ENCODE data around the gene WASHC4. TPM values are rescaled to one million over a fixed set of nuclear protein-coding genes. Genes with fewer than 3 reads are reported as not detected.
"Not testable (repeated sequence)": the region's sequence is repeated elsewhere in the genome, so short reads cannot be mapped to it uniquely, and the experiment has no call there.

WASHC4 gene
- total RNA-seq, 2 experiments from 2014 or later, result 48.4 to 50.1 TPM

DNA sequence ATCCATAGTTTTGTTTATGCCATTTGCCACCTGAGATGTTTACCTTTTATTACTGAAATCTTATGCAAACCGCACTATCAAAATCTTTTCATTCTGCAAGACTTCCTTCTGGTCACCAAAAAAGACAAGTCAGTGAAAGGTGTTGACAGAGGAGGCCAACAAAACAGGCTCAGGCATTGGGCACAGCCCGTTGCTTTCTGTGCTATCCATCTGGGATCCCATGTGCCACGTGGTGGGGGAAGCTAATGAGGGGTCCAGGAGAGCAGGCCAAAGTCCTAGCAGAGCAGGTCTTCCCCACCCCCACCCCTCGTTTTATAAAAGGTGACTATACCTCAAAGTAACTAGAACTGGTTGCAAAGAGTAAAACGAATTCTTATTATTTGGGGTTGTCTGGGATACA, 24.5 kb upstream of the WASHC4 start:
- Mint-ChIP-seq H3K9me3 (peaks cover 5% of the 10 kb centered on the region), H3K4me3 (no peak overlapping the region), H3K36me3 (ENCODE audit: low read depth) (no peaks in the 10 kb centered on the region), H3K27ac (no peak overlapping the region), H3K27me3 (peaks cover 43% of the 10 kb centered on the region), H3K4me1 (peaks cover 6% of the 10 kb centered on the region)
- ChIA-PET POLR2A (interaction anchor here (0.7 kb wide), 1 partner anchor 26 kb away, joined by 3 read pairs; no protein-coding TSS in a partner anchor), CTCF (no interaction called here)
- DNase-seq, result no peak

- ChIA-PET POLR2A (interaction anchor here (0.7 kb wide), 1 partner anchor 25 kb away, joined by 3 read pairs; no protein-coding TSS in a partner anchor), CTCF (no interaction called here)
- Mint-ChIP-seq H3K27ac (no peak overlapping the region), H3K4me1 (peaks cover 6% of the 10 kb centered on the region), H3K4me3 (peak overlapping the region; percentile 59), H3K27me3 (peaks cover 40% of the 10 kb centered on the region), H3K9me3 (peaks cover 5% of the 10 kb centered on the region), H3K36me3 (ENCODE audit: low read depth) (no peaks in the 10 kb centered on the region)
- no peak for DNase-seq
Observed at GRCh38 chr12:105083551-105084105, 23.9 kb upstream of the WASHC4 start.

GRCh38 chr12:105084251-105085250, 23.0 kb upstream of the WASHC4 start, which contains the start of gene ALDH1L2:
TSS of gene ALDH1L2 (minus strand) at chr12:105084458. CDS start at chr12:105084436, 22 bp downstream.
- ChIA-PET CTCF (interaction anchor here (0.6 kb wide), 1 partner anchor 21 kb away, joined by 3 read pairs; no protein-coding TSS in a partner anchor), POLR2A (no interaction called here)
- Mint-ChIP-seq H3K4me1 (peaks cover 6% of the 10 kb centered on the region), H3K36me3 (ENCODE audit: low read depth) (no peaks in the 10 kb centered on the region), H3K27me3 (peaks cover 37% of the 10 kb centered on the region), H3K4me3 (peak within 1 kb of the TSS; percentile 59), H3K9me3 (peaks cover 5% of the 10 kb centered on the region), H3K27ac (no peak within 1 kb of the TSS)
- peak; percentile 71 for DNase-seq

DNA sequence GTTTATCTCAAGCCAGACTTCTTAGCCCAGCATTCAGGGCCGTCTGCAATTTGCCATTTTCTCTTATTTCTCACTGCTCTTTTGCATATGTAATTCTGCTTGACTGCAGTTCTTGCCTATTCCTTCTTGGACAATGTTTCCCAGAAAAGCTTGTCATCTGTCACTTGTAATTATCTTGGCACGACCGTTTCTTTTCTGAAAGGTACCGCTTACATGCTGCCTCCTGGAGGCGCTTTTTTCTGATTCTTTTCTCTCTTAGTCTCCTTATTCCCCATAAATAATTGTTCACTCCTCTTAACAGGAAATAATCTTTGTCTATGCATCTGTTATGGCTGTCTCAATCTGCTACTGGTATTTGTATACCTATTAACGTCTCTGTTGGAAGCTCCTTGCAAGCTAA, 22.0 kb upstream of the WASHC4 start:
- H3K36me3 Mint-ChIP-seq (ENCODE audit: low read depth), result no peaks in the 10 kb centered on the region
- H3K27me3 Mint-ChIP-seq, result peaks cover 40% of the 10 kb centered on the region
- CTCF ChIA-PET, result no interaction called here

DNA sequence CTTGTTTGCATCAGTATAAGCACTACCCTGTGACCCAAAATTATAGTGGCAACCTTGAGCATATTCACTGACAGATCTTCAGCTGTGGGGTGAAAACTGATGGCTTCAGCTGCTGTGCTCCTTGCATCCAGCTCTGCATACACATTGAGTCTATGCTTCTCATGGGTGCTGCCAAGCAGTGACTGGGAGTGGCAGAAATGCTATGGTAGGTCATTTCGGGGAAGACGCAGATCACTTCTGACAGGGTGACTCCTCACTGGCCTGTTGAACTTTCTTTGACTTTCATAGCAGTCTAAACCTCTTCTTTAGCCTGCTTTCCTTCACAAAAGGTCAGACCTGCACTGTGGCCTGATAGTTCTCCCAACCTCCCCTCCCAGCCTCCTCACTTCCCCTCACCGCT, 17.7 kb upstream of the WASHC4 start:
- H3K36me3 Mint-ChIP-seq (ENCODE audit: low read depth), result peaks cover 3% of the 10 kb centered on the region
- peaks cover 30% of the 10 kb centered on the region for H3K27me3 Mint-ChIP-seq
- DNase-seq, result no peak
- POLR2A ChIA-PET, result no interaction called here
- H3K27ac Mint-ChIP-seq, result no peak overlapping the region
- no peak overlapping the region for H3K4me3 Mint-ChIP-seq
- CTCF ChIA-PET, result no interaction called here
- no peaks in the 10 kb centered on the region for H3K4me1 Mint-ChIP-seq
- peaks cover 7% of the 10 kb centered on the region for H3K9me3 Mint-ChIP-seq

More for the DNA sequence above, 22.0 kb upstream of the WASHC4 start:
- DNase-seq, result no peak
- H3K27ac Mint-ChIP-seq, result no peak overlapping the region
- H3K4me3 Mint-ChIP-seq, result peak overlapping the region; percentile 34
- peaks cover 5% of the 10 kb centered on the region for H3K9me3 Mint-ChIP-seq
- H3K4me1 Mint-ChIP-seq, result peaks cover 6% of the 10 kb centered on the region
- POLR2A ChIA-PET, result no interaction called here

DNA sequence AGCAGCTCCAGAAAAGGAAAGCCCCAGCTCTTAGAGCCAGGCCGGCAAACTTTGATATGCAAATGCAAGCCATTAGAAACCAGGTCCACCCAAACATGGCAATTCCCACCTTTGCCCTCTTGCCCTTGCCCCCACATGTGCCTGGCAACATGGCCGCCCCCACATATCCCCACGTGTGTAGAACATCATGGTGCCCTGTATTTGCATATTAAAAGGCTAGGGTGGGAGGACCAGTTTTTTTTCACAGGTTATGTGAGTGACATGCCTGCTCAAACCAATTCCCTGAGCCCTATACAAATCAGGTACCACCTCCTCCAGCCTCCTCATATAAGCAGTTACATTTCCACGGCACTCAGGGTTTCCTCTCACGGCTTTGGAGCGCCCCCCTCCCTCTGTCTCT, 17.2 kb upstream of the WASHC4 start:
- H3K27ac Mint-ChIP-seq, result no peak overlapping the region
- peaks cover 6% of the 10 kb centered on the region for H3K9me3 Mint-ChIP-seq
- ChIA-PET POLR2A (interaction anchor here (0.6 kb wide), 1 partner anchor 56 kb away, joined by 3 read pairs; no protein-coding TSS in a partner anchor), CTCF (no interaction called here)
- H3K4me1 Mint-ChIP-seq, result no peaks in the 10 kb centered on the region
- no peak for DNase-seq
- H3K4me3 Mint-ChIP-seq, result no peak overlapping the region
- H3K36me3 Mint-ChIP-seq (ENCODE audit: low read depth), result peaks cover 3% of the 10 kb centered on the region
- H3K27me3 Mint-ChIP-seq, result peaks cover 29% of the 10 kb centered on the region

DNA sequence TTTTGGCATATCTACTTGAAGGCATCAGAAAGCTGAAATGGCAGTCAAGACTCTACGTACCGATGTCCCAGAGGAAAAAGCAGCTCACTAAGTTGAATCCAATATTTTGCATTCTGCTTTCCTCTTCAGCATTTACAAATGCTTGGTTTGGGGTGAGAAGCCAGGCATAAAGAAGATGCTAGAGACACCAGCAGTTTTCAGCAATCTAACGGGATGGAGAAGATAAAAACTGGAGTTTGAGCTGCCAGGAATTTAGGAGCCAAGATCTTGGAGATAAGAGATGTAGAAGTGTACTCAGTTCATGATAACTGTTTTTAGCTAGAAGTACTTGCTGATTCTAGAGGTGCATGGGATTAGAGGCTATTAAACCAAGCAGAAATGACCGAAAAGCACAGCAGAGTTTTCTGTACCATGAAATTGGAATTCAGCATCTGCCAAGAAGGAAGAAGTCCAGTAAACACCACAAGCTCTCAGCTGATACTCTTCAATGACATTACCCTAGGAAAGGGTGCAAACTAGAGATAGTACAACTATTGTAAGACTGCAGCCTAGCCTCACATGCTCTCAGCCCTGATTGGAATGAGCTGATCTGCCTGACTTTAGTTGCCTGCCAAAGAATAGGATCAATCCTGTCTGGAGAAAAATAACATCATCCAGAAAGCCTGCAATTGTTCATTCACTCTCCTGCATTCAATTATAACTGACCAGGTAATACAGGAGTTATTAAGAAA, 15.9 kb upstream of the WASHC4 start:
- DNase-seq, result no peak
- Mint-ChIP-seq H3K36me3 (ENCODE audit: low read depth) (peaks cover 5% of the 10 kb centered on the region), H3K27me3 (peaks cover 27% of the 10 kb centered on the region), H3K9me3 (peaks cover 10% of the 10 kb centered on the region), H3K4me1 (no peaks in the 10 kb centered on the region), H3K27ac (no peak overlapping the region), H3K4me3 (no peak overlapping the region)
- ChIA-PET POLR2A (no interaction called here), CTCF (interaction anchor here (0.6 to 0.8 kb wide), 3 partner anchors 10 to 890 kb away, joined by 3 to 4 read pairs (median 3); no protein-coding TSS in a partner anchor)

DNA sequence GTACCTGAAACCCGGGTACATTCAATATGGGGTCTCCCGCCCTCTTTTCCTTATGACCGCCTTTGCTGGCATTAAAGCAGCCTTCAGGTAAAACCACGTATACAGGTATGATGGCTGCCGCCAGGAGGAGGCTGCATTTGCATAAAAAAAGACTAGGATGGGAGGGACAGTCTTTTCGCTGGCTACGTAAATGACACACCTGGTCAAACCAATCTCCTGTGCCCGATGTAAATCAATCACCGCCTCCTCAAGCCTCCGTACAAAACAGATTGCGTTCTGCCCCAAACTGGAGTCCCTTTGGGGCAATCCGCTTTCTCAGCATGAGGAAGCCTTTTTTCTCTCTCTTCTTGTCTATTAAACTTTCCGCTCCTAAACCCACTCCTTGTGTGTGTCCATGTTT, 15.2 kb upstream of the WASHC4 start:
- ChIA-PET CTCF (no interaction called here), POLR2A (no interaction called here)
- Mint-ChIP-seq H3K4me3 (no peak overlapping the region), H3K27me3 (peaks cover 28% of the 10 kb centered on the region), H3K27ac (no peak overlapping the region), H3K4me1 (no peaks in the 10 kb centered on the region), H3K9me3 (peaks cover 11% of the 10 kb centered on the region), H3K36me3 (ENCODE audit: low read depth) (peaks cover 5% of the 10 kb centered on the region)
- no peak for DNase-seq

GRCh38 chr12:105095338-105095737, 12.2 kb upstream of the WASHC4 start:
- Mint-ChIP-seq H3K27me3 (peaks cover 49% of the 10 kb centered on the region), H3K9me3 (peaks cover 14% of the 10 kb centered on the region)
- CTCF ChIA-PET; DNase-seq; H3K36me3 Mint-ChIP-seq (ENCODE audit: low read depth); POLR2A ChIA-PET; H3K4me1 Mint-ChIP-seq; H3K4me3 Mint-ChIP-seq; H3K27ac Mint-ChIP-seq: not testable (repeated sequence)

GRCh38 chr12:105099356-105099755, 8.2 kb upstream of the WASHC4 start:
- peaks cover 1% of the 10 kb centered on the region for H3K4me1 Mint-ChIP-seq
- POLR2A ChIA-PET, result interaction anchor here (1.2 kb wide), 1 partner anchor 8 kb away, joined by 3 read pairs; the partner anchor contains the start of gene WASHC4
- H3K9me3 Mint-ChIP-seq, result peaks cover 14% of the 10 kb centered on the region
- peaks cover 54% of the 10 kb centered on the region for H3K27me3 Mint-ChIP-seq
- no peak overlapping the region for H3K27ac Mint-ChIP-seq
- H3K4me3 Mint-ChIP-seq, result no peak overlapping the region
- no peak for DNase-seq
- peaks cover 3% of the 10 kb centered on the region for H3K36me3 Mint-ChIP-seq (ENCODE audit: low read depth)
- CTCF ChIA-PET, result no interaction called here

- Mint-ChIP-seq H3K27ac (no peak overlapping the region), H3K36me3 (ENCODE audit: low read depth) (peaks cover 3% of the 10 kb centered on the region), H3K4me1 (peaks cover 1% of the 10 kb centered on the region), H3K27me3 (peaks cover 60% of the 10 kb centered on the region), H3K4me3 (no peak overlapping the region), H3K9me3 (peaks cover 15% of the 10 kb centered on the region)
- ChIA-PET CTCF (interaction anchor here (1.2 kb wide), 1 partner anchor 719 kb away, joined by 3 read pairs; no protein-coding TSS in a partner anchor), POLR2A (no interaction called here)
- DNase-seq, result no peak
Observed at GRCh38 chr12:105100207-105100985, 7.1 kb upstream of the WASHC4 start.

GRCh38 chr12:105100998-105101397, 6.5 kb upstream of the WASHC4 start:
- Mint-ChIP-seq H3K27ac (no peak overlapping the region), H3K4me3 (no peak overlapping the region), H3K4me1 (peaks cover 1% of the 10 kb centered on the region), H3K9me3 (peaks cover 11% of the 10 kb centered on the region), H3K36me3 (ENCODE audit: low read depth) (peaks cover 3% of the 10 kb centered on the region), H3K27me3 (peaks cover 59% of the 10 kb centered on the region)
- DNase-seq, result no peak
- ChIA-PET CTCF (interaction anchor here (1.2 kb wide), 1 partner anchor 719 kb away, joined by 3 read pairs; no protein-coding TSS in a partner anchor), POLR2A (no interaction called here)
